Mammary epithelial cell (primary cell): ENCODE data around the gene SREK1IP1.

Experiments used
- EZH2 ChIP-seq: IDR thresholded peaks from 2 replicates; pipeline ENCODE4 v1.6.1; 2012; ENCODE audit warnings: low read length, inconsistent platforms, borderline replicate concordance
- TF ChIP-seq, protein P1 (sequence below), 2 donors: IDR thresholded peaks in 1 of 2; conservative IDR thresholded peaks in 1 of 2; 2 replicates each; pipeline ENCODE4 v1.5.1; 2011 to 2012; ENCODE audit warnings: inconsistent platforms in 2 of 2, low read length in 2 of 2, mild to moderate bottlenecking in 2 of 2, control low read depth in 1 of 2, low read depth in 1 of 2; ENCODE audit not compliant: insufficient read depth in 1 of 2; ENCODE audit errors: extremely low read depth in 1 of 2

DNA sequence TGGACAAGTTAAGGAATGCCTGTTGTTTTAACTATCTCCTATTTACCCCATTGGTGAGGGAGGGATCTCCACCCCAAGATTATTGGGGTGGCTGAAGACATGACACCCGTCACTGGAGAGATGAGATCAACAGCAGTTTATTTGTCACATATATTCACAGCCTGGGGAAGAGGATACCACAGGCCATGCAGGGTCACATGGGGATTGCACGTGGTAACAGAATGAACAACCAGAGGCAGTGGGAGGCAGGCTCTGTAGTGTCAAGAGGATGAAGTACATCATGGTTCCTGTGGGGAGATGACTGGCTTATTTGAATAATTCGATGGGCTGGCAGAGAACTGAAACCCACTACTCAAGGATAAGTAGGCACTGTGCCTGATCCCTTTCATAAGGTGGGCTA lies 96.8 kb downstream of the SREK1IP1 start:
- TF ChIP-seq, protein P1, sequence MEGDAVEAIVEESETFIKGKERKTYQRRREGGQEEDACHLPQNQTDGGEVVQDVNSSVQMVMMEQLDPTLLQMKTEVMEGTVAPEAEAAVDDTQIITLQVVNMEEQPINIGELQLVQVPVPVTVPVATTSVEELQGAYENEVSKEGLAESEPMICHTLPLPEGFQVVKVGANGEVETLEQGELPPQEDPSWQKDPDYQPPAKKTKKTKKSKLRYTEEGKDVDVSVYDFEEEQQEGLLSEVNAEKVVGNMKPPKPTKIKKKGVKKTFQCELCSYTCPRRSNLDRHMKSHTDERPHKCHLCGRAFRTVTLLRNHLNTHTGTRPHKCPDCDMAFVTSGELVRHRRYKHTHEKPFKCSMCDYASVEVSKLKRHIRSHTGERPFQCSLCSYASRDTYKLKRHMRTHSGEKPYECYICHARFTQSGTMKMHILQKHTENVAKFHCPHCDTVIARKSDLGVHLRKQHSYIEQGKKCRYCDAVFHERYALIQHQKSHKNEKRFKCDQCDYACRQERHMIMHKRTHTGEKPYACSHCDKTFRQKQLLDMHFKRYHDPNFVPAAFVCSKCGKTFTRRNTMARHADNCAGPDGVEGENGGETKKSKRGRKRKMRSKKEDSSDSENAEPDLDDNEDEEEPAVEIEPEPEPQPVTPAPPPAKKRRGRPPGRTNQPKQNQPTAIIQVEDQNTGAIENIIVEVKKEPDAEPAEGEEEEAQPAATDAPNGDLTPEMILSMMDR (conservative IDR thresholded peaks at IDR 0.05 in 1 of 2, IDR thresholded peaks at IDR 0.05 in 1 of 2; ENCODE audit: extremely low read depth in 1 of 2, insufficient read depth in 1 of 2, low read depth in 1 of 2, low read length in 2 of 2): no peak
- no peak for TF ChIP-seq EZH2
